Stimulated activated CD8-positive, alpha-beta memory T cell treated with anti-CD3 and anti-CD28 coated beads, Interleukin-12 subunit alpha, Interleukin-12 subunit beta, amount 100 ng/mL, for 24 hours (primary cell): ENCODE measurements around the gene BLID.

ENCODE experiments used
- DNase-seq: peaks from one replicate; pipeline ENCODE4 v3.0.0-alpha.2; 2020; ENCODE audit errors: extremely low read depth

The BLID gene

GRCh38 chr11:122115524-122116379, at the start of gene BLID:
BLID (minus strand) TSS chr11:122116215; CDS start chr11:122115922, 293 bp downstream.
- DNase-seq = no peak

- no peak for DNase-seq
Observed at GRCh38 chr11:122163053-122163819, 47.2 kb upstream of the BLID start.

GRCh38 chr11:122162095-122162494, 46.1 kb upstream of the BLID start:
- DNase-seq = no peak

- DNase-seq = no peak
Observed at GRCh38 chr11:122160841-122161590, 45.0 kb upstream of the BLID start.

GRCh38 chr11:122159861-122160260, 43.8 kb upstream of the BLID start:
- DNase-seq = no peak

- DNase-seq = no peak
Observed at GRCh38 chr11:122159173-122159721, 43.2 kb upstream of the BLID start.

- no peak for DNase-seq
Observed at GRCh38 chr11:122158171-122158570, 42.2 kb upstream of the BLID start.

GRCh38 chr11:122157653-122158161, 41.7 kb upstream of the BLID start:
- no peak for DNase-seq

GRCh38 chr11:122156940-122157382, 40.9 kb upstream of the BLID start:
- DNase-seq = no peak

- DNase-seq = no peak
Observed at GRCh38 chr11:122155765-122156527, 39.9 kb upstream of the BLID start.

GRCh38 chr11:122154994-122155393, 39.0 kb upstream of the BLID start:
- no peak for DNase-seq

- DNase-seq = no peak
Observed at GRCh38 chr11:122154227-122154626, 38.2 kb upstream of the BLID start.

GRCh38 chr11:122153746-122154145, 37.7 kb upstream of the BLID start:
- DNase-seq = no peak

- DNase-seq = no peak
Observed at GRCh38 chr11:122150216-122151124, 34.5 kb upstream of the BLID start.

- DNase-seq = no peak
Observed at GRCh38 chr11:122149202-122149601, 33.2 kb upstream of the BLID start.

- no peak for DNase-seq
Observed at GRCh38 chr11:122146475-122146874, 30.5 kb upstream of the BLID start.

- DNase-seq = no peak
Observed at GRCh38 chr11:122145715-122146274, 29.8 kb upstream of the BLID start.

- no peak for DNase-seq
Observed at GRCh38 chr11:122144752-122145151, 28.7 kb upstream of the BLID start.

- no peak for DNase-seq
Observed at GRCh38 chr11:122141725-122142124, 25.7 kb upstream of the BLID start.
